SKM-1 treated with dmso at 0.1 percent for 144 hours (cell line): ENCODE measurements around the gene PCDHA10.

ENCODE experiments used
- DNase-seq: peaks from one replicate; lab custom pipeline; 2025; ENCODE audit not compliant: unreplicated experiment; lab: John Stamatoyannopoulos, UW

Gene PCDHA10

DNA sequence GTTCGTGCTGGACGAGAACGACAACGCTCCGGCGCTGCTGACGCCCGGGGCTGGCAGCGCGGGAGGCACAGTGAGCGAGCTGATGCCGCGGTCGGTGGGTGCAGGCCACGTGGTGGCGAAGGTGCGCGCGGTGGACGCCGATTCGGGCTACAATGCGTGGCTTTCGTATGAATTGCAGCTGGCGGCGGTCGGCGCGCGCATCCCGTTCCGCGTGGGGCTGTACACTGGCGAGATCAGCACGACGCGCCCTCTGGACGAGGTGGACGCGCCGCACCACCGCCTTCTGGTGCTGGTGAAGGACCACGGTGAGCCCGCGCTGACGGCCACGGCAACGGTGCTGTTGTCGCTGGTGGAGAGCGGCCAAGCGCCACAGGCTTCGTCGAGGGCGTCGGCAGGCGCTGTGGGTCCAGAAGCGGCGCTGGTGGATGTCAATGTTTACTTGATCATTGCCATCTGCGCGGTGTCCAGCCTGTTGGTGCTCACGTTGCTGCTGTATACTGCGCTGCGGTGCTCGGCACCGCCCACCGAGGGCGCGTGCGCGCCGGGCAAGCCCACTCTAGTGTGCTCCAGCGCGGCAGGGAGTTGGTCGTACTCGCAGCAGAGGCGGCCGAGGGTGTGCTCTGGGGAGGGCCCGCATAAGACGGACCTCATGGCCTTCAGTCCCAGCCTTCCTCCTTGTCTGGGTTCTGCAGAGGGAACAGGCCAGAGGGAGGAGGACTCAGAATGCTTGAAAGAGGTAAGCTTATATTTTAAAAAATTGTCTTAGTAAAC lies 28.4 kb downstream of the PCDHA10 start:
- no peak for DNase-seq

DNA sequence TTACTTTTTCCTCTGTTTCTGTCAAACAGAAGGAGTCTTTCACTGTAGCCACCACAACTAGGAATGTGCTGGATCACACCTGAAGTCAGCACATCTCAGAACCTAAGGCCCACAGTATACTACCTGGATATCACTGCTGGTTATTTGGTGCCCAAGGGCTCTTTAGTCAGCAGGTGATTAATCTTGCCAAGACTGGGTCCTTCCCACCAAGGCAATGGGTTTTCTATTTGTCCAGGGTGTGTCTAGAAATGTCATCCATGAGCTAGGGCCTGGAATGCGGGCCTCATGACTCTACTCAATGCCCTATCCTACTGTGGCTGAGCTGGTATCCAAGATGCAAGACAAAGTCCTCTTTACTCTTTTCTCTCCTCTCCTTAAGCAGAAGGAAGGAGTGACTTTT lies 60.6 kb downstream of the PCDHA10 start:
- no peak for DNase-seq
